ENCODE data around the gene TMEM218.
A peak's percentile ranks its signal among the peaks of the same experiment; 100 is the strongest.

TMEM218 gene

DNA sequence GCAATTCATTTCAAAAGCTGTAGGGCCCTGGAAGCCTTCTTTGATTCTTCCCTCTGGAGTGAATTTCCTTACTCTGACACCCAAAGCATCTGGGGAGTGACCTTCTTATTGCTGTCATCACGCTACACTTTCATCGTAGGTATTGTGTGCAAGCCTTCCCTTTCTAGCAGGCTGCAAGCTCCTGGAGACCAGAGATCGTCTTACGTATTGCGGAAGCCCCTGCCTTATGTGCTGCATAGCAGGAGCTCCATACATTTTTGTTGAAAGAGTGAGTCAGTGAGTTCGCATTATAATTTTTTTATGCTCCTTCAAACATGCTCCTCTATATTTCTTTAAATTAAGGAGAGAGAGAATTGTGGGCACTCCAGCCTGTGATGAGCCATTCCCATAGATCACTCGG, 21.2 kb upstream of the TMEM218 start:
- no peak for DNase-seq
- in situ Hi-C loops (cut with MboI; ENCODE audit: low pct_unique_long_range_greater_than_20kb, low sequenced_read_pairs) = no loop called here

DNA sequence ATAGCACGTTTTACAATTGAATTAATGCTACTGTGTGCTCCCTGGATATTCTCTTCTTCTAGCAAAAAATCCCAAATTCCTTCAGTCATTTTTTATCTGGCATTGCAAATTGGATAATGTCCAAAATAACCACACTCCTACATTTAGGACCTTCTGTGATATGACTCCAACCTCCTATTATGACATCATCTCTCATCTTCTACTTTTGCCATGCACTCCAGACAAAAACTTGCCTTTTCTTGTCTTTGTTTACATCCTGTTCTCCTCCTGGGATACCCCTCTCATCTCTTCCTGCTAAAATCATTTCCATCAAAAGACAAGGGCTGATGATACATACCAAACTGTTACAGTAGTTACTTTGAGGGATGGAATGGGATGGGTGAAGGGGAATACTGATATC, 20.6 kb upstream of the TMEM218 start:
- in situ Hi-C loops (cut with MboI; ENCODE audit: low pct_unique_long_range_greater_than_20kb, low sequenced_read_pairs) = no loop called here
- DNase-seq = no peak

DNA sequence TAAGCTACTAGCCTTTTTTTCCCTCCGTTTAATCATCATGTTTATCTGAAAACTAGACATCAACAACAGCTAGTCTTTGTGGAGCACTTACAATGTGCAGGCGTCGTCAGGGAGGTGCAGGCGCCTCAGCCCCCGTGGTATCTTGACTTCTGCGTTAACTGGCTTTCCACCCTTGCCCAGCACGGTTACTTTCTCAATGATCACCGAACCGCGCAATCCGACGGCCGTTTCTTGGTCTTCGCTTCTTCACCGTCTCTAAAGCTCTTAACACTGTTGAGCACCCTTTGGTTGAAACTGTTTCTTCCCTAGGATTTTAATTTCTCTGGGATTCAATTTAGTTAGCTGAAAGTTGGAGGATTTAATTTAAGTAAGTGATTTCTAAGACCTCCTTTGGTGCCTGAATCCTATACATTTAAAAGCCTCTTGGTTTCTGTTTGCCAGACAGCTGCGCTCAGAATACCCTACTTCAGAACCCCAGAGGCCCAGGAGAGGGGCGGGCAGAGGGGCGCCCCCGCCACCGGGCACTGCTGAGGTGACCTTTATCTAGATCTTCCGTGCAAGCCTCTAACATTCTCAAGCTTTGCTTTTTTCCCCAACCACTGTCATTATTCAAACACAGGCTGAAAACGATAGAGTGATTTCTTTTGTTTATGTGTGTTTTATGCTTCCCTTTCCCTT, 18.0 kb upstream of the TMEM218 start:
- no peak for DNase-seq
- in situ Hi-C loops (cut with MboI; ENCODE audit: low pct_unique_long_range_greater_than_20kb, low sequenced_read_pairs) = no loop called here

DNA sequence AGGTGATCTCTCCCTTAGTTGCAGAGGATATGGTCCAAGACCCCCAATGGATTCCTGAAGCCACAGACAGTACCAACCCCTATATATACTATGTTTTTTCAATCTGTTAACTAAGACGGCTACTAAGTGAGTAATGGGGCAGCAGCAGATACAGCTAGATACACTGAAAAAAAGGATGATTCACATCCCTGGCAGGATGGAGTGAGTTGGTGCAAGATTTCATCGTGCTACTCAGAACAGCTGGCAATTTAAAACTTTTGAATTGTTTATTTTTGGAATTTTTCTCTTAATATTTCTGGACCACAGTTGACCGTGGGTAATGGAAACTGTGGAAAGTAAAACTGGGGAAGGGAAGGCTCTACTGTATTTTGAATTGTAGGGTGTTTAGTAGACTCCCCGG, 17.0 kb upstream of the TMEM218 start:
- in situ Hi-C loops (cut with MboI; ENCODE audit: low pct_unique_long_range_greater_than_20kb, low sequenced_read_pairs) = no loop called here
- DNase-seq = no peak

DNA sequence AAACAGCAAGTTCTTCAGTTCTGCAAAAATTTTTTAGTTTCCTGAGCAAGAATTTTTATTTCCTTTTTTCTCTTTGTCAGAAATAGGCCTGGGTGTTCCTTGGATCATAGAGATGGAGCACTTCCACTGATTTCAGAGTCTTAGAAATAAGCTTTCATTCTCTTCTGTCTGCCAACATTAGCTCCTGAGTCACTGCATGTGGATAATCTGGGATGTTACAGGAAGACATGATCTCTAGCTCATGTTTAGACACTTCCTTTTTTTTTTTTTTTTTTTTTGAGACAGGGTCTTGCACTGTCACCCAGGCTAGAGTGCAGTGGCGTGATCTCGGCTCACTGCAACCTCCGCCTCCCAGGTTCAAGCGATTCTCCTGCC, 13.2 kb upstream of the TMEM218 start:
- in situ Hi-C loops (cut with MboI; ENCODE audit: low pct_unique_long_range_greater_than_20kb, low sequenced_read_pairs) = no loop called here
- peak; percentile 25 for DNase-seq

DNA sequence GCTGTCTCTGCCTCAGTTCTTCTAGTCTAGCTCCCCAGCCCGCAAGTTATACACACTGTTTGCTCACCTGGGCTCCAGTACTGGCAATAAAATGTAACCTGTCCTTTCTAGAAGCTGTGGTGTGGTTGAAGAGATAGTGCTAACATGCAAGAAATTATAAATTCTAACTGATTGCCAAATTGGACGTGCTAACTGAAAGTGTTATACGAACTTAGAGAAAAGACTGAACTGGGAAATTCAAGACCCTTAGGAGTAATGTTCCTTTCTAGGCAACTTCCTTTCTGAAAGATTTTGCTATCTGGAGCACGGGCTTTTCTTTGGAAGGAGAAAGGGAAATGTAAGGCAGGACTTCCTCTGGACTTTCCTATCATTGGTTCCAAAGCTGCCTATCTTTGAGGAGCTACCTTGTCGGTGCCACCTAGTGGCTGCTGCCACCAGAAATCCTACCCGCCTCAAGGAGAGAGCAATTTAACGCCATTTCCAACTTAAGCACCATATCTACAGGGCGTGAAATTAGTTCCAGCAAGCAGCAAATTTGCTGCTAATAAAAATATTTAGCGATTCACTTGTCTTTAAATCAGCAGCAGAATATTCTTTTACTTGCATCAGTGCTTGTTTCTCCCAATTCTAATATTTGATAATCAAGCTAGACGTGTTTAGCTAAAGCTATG, 12.7 kb upstream of the TMEM218 start:
- in situ Hi-C loops (cut with MboI; ENCODE audit: low pct_unique_long_range_greater_than_20kb, low sequenced_read_pairs) = no loop called here
- peak; percentile 21 for DNase-seq

DNA sequence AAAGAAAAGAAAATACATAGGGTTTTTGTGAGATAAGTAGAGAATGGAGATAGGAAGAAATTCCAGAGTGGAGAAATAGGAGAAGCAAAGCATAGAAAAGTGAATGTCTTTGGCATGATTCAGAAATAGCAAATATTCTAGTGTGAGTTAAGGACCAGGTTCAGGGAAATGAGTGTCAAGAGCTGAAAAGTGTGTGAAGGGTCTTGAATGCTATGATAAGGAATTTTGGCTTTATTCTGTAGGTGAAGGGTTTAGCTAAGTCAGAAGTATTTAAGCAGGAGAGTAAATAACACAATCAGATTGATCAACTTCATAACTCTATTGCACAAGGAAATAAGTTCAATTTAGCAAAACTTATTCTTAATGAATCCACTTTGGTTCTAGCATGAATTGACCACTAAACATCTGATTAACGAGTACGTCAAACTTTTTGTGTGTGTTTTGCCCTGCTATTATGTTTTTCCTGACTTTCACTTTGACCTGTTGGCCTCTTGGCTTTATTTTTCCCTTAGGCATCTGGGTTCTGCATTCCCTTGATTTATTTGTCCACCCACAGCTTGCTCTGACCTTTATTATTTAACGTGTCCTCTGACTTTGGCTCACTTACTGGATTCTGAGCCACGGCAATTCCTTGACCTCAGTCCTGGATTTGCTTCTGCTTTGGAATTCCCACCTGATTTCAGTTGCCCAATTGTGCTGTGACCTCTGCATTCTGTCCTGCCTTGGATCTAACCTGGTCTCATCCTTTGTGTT, 11.9 kb upstream of the TMEM218 start:
- in situ Hi-C loops (cut with MboI; ENCODE audit: low pct_unique_long_range_greater_than_20kb, low sequenced_read_pairs) = no loop called here
- DNase-seq = no peak

DNA sequence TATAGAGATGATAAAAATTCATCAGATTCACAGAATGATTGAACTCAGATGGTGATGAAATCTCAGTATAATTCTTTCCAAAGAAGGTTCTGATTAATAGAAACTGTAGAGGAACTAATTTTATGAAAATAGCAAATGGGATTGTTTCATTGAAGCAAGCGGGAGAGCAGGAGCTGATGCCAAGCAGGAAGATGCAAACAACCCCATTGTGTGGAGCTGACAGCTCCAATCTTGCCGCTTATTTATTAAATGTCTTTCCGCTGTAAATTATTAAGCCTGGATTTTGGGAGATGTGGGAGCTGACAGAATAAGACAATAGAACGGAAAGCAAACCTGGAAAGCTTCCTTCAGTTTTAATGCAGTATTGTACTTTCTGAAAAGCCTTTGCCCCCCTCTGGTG, 6.0 kb upstream of the TMEM218 start:
- DNase-seq = no peak
- in situ Hi-C loops (cut with MboI; ENCODE audit: low pct_unique_long_range_greater_than_20kb, low sequenced_read_pairs) = no loop called here

DNA sequence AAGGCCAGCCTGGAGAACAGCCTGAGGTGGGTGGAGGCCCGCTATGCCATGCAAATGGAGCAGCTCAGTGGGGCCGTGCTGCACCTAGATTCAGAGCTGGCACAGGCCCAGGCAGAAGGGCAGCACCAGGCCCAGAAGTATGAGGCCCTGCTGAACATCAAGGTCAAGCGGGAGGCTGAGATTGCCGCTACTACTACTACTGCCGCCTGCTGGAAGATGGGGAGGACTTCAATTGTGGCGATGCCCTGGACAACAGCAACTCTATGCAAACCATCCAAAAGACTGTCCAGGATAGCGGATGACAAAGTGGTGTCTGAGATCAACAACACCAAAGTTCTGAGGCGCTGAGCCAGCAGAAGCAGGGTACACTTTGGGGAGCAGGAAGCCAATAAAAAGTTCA, 3.1 kb upstream of the TMEM218 start:
- peak; percentile 8 for DNase-seq
- in situ Hi-C loops (cut with MboI; ENCODE audit: low pct_unique_long_range_greater_than_20kb, low sequenced_read_pairs) = no loop called here

DNA sequence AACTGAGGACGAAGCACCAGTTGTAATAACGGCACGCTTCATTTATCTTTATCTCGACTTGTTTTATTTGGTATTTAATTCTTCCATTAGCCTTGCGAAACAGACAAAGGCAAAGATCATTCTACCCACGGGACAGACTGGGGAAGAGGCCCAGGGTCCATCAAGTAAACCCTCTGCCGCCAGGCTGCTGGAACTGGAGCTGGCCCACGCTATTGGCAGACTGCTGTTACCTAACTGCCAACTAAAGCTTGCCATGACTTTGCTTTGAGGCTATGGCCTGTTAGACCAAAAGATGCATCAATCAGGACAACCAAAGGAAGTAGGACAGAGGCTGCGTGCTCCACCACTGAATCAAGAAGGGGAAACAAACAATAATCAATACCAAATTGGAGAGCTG, 780 bp upstream of the TMEM218 start:
- in situ Hi-C loops (cut with MboI; ENCODE audit: low pct_unique_long_range_greater_than_20kb, low sequenced_read_pairs) = no loop called here

DNA sequence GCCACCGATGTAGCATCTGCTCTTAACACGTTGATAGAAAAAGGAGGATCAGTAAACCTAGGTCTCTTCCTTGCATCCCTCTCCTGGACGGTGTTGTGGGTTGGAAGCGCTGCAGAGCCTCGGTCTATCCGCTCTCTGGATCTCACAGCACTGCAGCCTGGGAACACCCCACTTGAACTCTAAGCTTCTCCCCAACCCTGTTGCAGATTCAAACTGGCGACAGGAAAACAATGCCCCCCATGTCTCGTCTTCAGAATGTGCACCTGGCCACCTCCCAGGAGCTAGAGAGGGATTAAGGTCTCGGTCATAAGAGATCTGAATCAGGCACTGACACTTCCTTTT, 454 bp downstream of the TMEM218 start:
- in situ Hi-C loops (cut with MboI; ENCODE audit: low pct_unique_long_range_greater_than_20kb, low sequenced_read_pairs) = no loop called here
- no peak for DNase-seq

More for the DNA sequence above, 780 bp upstream of the TMEM218 start:
- DNase-seq = no peak

DNA sequence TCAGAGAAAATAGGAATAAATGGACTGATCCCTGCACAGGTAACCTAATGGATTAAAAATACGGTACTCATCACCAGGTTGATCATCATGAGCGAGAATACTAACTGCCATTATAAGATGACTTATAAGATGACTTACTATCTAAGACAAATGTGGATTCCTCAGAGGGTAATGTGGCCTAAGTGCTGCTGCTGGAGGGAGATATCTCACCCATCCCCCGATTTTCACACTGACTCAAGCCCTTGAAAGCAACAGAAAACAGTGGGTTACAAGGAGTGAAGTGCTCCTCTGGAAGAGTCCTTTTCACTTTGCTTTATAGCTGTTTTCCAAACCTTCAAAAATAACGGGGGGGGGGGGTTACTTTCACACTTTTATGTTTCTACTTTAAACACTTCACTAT, 920 bp downstream of the TMEM218 start:
- DNase-seq = peak; percentile 24
- in situ Hi-C loops (cut with MboI; ENCODE audit: low pct_unique_long_range_greater_than_20kb, low sequenced_read_pairs) = no loop called here

DNA sequence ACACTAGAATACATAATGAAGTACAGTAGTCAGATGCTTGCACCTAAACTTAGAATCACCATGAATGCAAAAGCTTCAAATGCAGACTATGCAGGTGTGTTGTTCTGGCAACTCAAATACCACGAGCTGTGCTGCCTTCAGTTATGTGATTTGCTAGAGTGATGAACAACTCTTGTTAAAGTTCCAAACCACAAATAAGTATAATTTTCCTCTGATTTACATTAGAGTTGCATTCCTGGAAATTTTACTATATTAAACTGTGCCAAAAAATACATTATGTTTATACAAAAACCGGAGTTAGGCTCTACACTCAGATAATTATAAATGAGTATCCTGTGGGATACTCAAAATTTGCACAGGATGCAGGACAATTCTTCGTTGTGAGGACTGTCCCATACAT, 3.0 kb downstream of the TMEM218 start:
- in situ Hi-C loops (cut with MboI; ENCODE audit: low pct_unique_long_range_greater_than_20kb, low sequenced_read_pairs) = no loop called here
- no peak for DNase-seq

DNA sequence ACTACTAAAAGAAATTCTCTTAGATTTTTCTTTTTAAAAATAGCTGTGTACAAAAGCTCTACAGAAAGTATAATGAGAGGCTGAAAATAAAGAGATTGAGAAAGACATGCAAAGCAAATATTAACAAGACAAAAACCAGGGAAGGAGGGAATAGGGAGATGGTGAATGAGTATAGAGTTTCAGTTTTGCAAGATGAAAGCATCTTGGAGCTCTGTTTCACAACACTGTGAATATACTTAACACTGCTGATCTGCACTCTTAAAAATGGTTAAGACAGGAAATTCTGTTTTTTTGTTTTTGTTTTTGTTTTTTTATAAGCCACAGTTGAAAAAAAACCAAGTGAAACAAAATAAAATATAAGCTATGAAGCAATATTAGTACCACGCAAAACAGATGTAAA, 5.5 kb downstream of the TMEM218 start:
- in situ Hi-C loops (cut with MboI; ENCODE audit: low pct_unique_long_range_greater_than_20kb, low sequenced_read_pairs) = no loop called here
- no peak for DNase-seq

DNA sequence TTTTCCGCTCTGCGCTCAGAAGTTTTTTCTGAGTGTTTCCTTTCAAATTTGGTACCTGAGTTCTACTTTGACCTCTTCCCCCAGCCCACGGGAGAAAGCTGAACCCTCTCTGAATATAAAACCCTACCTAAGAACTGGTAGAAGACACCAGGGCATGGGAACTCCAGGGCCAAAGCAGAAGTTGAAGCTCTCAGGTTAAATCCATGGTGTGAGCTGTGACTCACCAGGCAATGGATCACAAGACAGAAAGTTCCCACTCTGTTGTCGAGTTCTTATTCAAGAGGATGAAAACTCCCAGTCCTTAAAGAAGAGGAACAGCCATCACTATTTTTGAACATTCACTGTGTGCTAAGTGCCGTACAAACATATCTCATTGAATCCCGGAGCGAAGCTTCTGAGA, 8.9 kb downstream of the TMEM218 start:
- in situ Hi-C loops (cut with MboI; ENCODE audit: low pct_unique_long_range_greater_than_20kb, low sequenced_read_pairs) = no loop called here
- DNase-seq = no peak

DNA sequence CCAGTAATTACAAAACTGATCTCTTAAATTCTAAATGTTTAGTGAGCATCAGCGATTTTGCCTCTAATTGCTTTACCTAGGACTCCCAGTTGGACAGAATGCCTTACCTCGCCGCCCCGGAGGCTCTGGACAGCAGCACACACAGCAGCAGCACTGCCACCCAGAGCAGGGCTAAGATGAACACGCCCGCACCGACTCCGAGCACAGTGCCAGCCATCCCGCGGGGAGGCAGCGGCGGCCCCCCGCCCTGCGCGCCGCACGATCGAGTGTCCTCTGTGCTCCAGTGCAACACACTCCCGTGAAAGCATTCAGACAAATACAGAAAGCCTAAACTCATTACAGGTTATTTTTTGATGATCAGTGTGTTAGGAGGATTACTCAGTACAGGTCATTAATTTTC, 9.4 kb downstream of the TMEM218 start:
- no peak for DNase-seq
- in situ Hi-C loops (cut with MboI; ENCODE audit: low pct_unique_long_range_greater_than_20kb, low sequenced_read_pairs) = no loop called here

DNA sequence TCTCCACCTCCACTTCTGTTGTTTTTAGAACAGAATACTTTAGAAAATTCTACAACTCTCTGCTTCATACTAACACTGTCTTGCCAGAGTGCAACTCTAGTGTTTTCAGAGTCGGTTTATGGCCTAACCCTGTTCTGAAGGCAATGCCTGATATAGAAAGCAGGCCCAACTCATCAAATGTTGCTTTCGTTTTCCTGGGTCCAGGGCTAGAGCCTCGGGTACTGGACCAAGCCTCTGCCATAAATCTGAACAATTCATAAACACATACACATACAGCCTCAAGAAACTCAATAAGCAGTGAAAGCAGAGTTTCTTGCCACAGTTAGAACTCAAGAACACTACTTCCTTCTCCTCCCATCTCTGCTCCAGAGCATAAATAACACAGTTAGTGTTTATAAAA, 9.8 kb downstream of the TMEM218 start:
- in situ Hi-C loops (cut with MboI; ENCODE audit: low pct_unique_long_range_greater_than_20kb, low sequenced_read_pairs) = no loop called here
- DNase-seq = no peak

DNA sequence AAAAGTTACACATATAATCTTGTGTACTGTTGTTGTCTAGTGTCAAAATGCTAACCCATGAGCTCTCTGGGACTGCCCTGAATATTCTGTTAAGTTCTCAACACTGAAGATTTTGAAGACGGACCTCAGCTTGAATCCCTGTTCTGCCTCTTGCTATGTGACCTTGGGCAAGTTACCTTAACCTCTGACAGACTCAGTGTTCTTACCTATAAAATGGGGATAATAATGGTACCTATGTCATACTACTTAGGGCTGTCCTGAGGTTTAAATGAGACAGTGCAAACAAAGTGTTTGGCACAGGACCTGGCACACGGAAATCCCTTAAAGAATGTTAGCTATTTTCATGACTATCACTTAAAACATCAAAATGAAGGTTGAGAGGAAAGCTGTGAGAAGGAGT, 11.3 kb downstream of the TMEM218 start:
- no peak for DNase-seq
- in situ Hi-C loops (cut with MboI; ENCODE audit: low pct_unique_long_range_greater_than_20kb, low sequenced_read_pairs) = no loop called here

DNA sequence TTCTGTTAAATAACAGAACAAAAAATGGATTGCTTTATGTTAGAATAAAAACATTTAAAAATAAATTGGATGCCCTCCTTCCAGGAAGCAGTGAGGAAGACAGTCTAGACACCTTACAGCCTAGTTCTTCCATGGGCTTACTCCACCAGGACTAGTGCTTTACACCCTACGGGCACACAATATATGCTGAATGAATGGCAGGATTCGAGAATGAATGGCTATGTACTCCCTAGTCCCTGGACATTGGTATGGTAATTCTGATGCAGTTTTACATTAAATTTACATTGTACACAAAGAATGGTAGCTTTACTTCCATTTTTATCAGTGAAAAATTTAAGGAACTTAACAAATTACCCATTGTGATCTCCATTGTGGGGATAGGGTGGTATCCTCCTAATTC, 16.7 kb downstream of the TMEM218 start:
- DNase-seq = no peak
- in situ Hi-C loops (cut with MboI; ENCODE audit: low pct_unique_long_range_greater_than_20kb, low sequenced_read_pairs) = no loop called here

DNA sequence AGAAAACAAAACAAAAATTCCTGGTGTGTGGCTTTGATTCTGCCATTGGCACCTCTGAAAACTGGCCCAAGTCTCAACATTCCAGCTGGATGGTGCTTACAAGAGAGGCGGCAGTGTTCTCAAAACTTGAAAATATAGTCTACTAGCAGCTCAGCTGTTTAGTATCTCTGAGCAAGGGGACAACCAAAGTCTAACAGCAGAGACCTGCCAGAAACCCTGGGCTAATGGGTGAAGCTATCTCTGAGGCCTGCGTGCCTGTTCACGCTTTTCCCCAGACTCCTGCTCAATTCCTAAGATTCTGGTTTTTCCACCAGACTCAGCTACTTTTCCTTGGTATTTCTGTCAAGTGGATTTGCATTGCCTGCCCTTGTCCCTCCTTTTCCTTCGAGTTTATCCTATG, 17.9 kb downstream of the TMEM218 start:
- in situ Hi-C loops (cut with MboI; ENCODE audit: low pct_unique_long_range_greater_than_20kb, low sequenced_read_pairs) = no loop called here
- no peak for DNase-seq

DNA sequence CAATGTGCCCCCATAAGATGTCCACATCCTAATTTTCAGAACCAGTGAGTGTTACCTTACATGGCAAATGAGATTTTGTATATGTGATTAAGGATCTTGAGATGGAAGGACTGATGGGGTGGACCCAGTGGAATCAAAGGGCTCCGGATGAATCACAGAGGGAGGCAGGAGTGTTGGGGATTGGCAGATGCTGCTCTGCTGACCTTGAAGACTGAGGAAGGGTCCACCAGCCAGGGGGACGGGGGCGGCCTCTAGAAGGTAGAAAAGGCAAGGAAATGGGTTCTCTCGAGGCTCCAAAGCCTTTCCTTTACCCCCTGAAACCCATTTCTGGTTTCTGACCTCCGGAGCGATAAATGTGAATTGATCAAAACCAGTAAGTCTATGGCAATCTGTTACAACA, 18.8 kb downstream of the TMEM218 start:
- no peak for DNase-seq
- in situ Hi-C loops (cut with MboI; ENCODE audit: low pct_unique_long_range_greater_than_20kb, low sequenced_read_pairs) = no loop called here
